ENCODE data around the gene DSEL.

DSEL gene

DNA sequence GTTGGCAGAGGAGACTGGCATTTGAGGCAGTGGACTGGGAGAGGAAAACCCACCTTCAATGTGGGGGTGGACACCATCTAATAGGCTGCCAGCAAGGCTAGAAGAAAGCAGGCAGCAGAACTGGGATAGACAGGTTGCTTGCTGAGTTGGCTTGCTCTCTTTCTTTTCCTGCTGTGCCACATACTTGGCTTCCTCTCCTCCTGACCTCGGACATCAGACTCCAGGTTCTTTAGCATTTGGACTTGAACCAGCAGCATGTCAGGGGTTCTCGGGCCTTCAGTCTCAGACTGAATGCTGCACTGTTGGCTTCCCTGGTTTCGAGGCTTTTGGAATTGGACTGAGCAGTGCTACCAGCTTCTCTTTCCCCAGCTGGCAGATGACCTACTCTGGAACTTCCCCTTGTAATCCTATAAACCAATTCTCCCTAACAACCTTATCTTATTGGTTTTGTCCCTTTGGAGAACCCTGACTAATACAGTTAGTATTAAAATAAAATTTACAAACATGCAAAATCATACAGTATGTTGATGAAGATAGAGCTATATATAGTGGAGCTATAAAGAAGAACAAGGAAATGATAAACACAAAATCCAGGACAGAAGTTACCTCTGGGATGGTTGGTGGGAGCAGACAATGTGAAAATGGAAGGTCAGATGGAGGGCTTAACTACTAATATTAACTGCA lies 15.9 kb downstream of the DSEL start:
- no peak for DNase-seq (ENCODE audit: low read depth in 2 of 2)

GRCh38 chr18:67496469-67496868 lies 20.1 kb downstream of the DSEL start:
- no peak for DNase-seq (ENCODE audit: low read depth in 2 of 2)

- no peak for DNase-seq (ENCODE audit: low read depth in 2 of 2)
Measured at GRCh38 chr18:67486534-67486933, 30.0 kb downstream of the DSEL start.

DNA sequence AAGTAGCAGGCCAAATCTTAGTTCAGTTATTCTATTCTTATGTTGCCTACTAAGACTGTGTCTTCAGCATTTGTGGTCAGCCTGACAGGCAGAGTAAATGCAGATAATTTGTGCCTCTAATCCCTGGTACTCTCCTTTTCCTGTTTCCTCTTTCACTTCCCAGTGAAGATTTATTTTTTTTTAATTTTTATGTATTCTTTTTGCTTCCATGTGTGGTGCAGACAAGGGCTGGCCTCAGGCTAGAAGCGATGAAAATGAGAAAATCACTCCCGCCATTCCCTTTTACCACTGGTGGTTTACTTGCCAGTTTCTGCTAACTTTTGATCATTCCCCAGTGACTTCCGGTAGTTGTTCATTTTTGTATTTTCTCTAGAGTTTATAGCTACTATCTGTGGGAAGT lies 30.9 kb downstream of the DSEL start:
- no peak for DNase-seq (ENCODE audit: low read depth in 2 of 2)

DNA sequence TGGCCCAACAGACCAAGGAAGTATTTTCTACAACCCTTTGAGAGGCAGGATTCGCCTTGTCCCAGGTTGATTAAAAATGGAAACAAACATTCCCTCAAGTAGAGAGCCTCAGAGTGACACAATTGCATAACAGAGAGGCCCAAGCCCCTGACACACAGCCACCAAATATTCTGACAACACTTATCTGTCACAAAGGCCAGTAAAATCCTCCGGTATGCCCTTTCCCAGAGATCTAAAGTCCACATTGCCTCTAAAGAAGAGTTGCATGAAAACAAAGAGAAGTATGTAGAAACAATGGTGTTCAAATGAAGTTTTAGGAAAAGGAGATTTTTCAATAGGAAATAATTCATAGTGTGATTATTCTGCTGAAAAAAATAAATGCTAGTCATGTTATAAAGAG lies 32.1 kb downstream of the DSEL start:
- no peak for DNase-seq (ENCODE audit: low read depth in 2 of 2)

DNA sequence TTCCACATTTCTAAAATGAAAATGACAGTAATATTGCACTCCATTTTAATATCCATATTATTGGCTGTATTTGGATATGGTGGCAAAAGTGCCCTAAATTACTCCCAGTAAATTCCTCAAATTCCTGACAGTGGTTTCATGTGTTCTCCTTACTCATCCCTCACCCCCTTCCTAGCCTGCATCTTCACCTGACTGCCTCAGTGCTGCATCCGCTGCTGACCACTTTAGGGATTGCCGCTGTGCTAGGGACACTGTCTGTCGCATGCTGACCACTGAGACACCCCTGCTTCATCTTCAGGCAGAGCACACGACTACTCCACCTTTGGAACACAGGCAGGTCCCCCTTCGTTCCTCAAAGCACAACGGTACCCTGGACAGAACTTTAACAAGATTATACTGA lies 32.6 kb downstream of the DSEL start:
- DNase-seq (ENCODE audit: low read depth in 2 of 2): no peak

DNA sequence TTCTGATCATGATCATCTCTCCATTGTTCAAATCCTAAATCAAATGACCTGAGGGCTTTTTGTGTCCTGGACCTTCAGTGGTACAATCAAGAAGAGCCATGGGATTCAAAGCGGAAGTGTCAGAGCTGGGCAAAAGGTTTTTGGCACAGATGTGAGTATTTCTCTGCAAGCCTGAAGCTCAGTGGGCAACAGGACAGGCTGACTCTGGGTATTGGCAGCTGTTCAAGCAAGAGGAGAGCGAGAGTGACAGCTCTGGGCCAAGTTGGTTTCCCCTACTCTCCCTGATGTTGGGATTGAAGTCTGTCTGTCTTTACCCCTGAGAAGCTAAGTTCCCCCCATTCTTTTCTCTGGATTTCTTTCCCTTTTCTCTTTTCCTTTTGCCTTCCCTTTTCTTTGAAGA lies 33.3 kb downstream of the DSEL start:
- no peak for DNase-seq (ENCODE audit: low read depth in 2 of 2)

GRCh38 chr18:67478249-67478648 lies 38.3 kb downstream of the DSEL start:
- no peak for DNase-seq (ENCODE audit: low read depth in 2 of 2)

- no peak for DNase-seq (ENCODE audit: low read depth in 2 of 2)
Measured at GRCh38 chr18:67477522-67477921, 39.0 kb downstream of the DSEL start.

DNA sequence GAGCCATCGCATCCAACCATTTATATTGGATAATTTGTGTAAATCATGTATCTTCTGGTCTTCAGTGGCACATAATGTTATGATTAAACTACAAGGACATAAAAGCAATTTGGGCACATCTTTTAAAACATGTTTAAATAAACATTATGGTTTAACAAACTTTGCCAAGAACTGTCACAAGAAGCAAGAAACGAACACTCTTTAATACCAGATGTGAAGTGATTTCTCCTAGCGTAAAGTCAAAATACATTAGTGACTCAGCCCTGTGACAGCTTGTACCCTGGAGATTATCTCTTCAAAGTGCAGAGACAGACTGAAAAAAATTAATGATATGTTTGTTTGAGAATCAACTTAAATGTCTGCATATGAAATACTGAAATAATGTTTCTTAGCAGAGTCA lies 39.9 kb downstream of the DSEL start:
- no peak for DNase-seq (ENCODE audit: low read depth in 2 of 2)

- DNase-seq (ENCODE audit: low read depth in 2 of 2): no peak
Measured at GRCh38 chr18:67475673-67476072, 40.8 kb downstream of the DSEL start.

DNA sequence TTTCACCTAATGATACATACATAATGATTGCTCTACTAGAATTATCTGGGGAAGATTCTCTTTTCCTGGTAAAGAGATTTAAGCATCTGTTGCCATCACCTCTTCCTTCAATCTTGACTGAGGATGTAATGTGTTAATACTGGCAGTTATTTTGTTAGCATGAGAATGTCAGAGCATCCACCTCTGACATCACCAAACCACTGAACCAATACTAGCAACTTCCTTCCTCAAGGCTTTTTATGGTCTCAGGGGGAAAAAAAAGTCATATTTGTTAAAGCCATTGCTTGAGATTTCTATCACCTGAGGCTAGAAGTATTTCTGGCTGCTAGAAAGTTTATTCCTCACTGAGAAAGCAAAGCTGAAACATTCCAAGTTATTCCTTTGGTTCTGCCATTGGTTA lies 48.5 kb downstream of the DSEL start:
- no peak for DNase-seq (ENCODE audit: low read depth in 2 of 2)

DNA sequence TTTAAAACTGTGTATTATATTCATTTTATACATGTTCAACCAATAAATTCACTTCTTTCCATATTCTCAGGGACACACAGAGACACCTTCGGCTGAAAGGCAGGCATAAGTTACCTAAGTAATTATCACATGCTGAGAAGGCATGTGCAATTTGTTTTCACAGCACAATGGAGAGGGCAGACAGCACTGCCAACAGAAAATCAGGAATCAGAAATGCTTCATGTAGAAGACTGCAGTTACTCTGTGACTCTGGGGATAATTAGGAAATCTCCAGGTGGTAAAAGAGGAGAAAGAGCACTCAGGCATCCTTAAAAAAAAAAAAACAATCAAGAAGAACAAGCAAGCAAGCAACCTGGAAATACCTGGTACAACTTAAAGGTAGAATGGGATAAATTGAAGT lies 49.3 kb downstream of the DSEL start:
- DNase-seq (ENCODE audit: low read depth in 2 of 2): no peak

GRCh38 chr18:67464499-67464898 lies 52.0 kb downstream of the DSEL start:
- no peak for DNase-seq (ENCODE audit: low read depth in 2 of 2)

GRCh38 chr18:67463829-67464228 lies 52.7 kb downstream of the DSEL start:
- DNase-seq (ENCODE audit: low read depth in 2 of 2): no peak

DNA sequence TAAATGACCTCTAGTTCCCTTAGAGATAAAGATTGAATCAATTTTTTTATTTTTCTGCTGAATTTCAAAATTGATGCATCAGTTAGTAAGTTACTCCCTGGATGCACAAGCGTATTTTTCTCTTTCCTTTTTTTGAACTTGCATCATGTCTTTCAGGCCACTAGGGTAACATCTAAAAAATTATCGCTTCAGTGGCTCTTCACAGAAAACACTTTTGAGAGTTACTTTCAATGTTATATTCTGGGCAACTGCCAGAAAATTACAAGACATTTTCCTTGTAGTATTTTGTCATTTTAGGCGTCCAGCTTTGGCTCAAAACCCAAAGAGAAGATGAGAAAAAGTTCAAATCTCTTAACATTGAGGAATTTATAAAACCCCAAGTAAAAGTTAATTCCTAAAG lies 59.8 kb downstream of the DSEL start:
- DNase-seq (ENCODE audit: low read depth in 2 of 2): no peak

Measured in stimulated activated CD4-positive, alpha-beta T cell treated with anti-CD3 and anti-CD28 coated beads, Interleukin-15, amount 100 ng/mL, for 48 hours (primary cell).